IPS-18a (cell line): ENCODE data around the gene KLHL2.
"Not testable (repeated sequence)": the region's sequence is repeated elsewhere in the genome, so short reads cannot be mapped to it uniquely, and the experiment has no call there.

ENCODE experiments used
- H3K27ac ChIP-seq: one replicate; pipeline ENCODE4 v1.5.1; 2013; ENCODE audit warnings: low read length
- H3K27me3 ChIP-seq: one replicate; pipeline ENCODE4 v1.6.1; 2013; ENCODE audit warnings: mild to moderate bottlenecking, low read length; ENCODE audit not compliant: control insufficient read depth, insufficient read depth
- H3K36me3 ChIP-seq: one replicate; pipeline ENCODE4 v1.6.1; 2013; ENCODE audit warnings: low read depth, low read length; ENCODE audit not compliant: control insufficient read depth
- H3K4me1 ChIP-seq: one replicate; pipeline ENCODE4 v1.6.1; 2013; ENCODE audit warnings: low read depth, low read length; ENCODE audit not compliant: control insufficient read depth
- H3K4me3 ChIP-seq: one replicate; pipeline ENCODE4 v1.5.1; 2013; ENCODE audit warnings: low read length
- H3K9ac ChIP-seq: one replicate; pipeline ENCODE4 v1.6.1; 2013; ENCODE audit warnings: mild to moderate bottlenecking, low read length, moderate library complexity
- H3K9me3 ChIP-seq: one replicate; pipeline ENCODE4 v1.6.1; 2013; ENCODE audit warnings: low read depth, low read length; ENCODE audit not compliant: control insufficient read depth

KLHL2 gene

DNA sequence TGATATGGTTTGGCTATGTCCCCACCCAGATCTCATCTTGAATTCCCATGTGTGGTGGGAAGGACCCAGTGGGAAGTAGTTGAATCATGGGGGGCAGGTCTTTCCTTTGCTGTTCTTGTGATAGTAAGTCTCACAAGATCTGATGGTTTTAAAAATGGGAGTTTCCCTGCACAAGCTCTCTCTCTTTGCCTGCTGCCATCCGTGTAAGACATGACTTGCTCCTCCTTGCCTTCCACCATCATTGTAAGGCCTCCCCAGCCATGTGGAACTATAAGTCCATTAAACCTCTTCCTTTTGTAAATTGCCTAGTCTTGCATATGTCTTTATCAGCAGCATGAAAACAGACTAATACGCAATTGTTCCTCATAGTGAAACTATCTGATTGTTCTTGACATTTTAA is 66.1 kb downstream of the KLHL2 start:
- not testable (repeated sequence) for H3K9ac ChIP-seq, H3K27ac ChIP-seq, H3K4me3 ChIP-seq, H3K4me1 ChIP-seq, H3K27me3 ChIP-seq, H3K9me3 ChIP-seq, H3K36me3 ChIP-seq

DNA sequence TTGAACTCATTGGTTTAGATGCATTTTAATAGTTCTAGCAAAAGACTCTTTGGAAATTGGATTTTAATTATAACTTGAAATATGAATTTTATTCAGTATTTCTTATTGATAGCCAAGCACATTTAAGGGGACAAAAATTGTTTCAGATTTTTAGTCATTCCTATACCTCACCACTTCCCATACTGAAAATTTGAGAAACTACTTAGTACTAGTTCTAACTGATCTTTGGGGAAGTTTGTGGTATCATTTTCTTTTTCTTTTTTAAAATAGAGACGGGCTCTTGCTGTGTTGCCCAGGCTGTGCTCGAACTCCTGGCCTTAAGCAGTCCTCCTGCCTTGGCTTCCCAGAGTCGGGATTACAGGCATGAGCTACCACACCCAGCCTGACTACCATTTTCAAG is 68.0 kb downstream of the KLHL2 start:
- H3K4me3 ChIP-seq, H3K9me3 ChIP-seq, H3K9ac ChIP-seq, H3K27me3 ChIP-seq, H3K4me1 ChIP-seq, H3K27ac ChIP-seq, H3K36me3 ChIP-seq: not testable (repeated sequence)

DNA sequence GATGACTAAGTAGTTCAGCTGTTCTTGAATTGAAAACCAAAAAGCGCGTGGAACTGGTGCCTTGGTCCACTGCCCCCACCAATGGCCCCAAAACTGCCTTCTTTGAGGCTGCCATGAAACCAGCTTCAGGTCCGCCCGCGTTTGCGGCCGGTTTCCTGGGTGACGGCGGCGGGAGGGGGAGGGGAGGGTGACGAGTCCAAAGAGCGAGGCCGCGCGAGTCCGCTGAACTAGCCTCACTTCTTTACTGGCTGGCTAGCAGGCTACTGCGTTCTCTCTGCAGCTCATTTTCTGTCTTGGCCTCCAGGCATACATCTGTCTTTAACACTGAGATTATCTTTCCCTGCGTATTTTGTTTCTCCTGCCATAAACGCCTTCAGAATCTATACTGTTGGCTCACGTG is 72.2 kb downstream of the KLHL2 start:
- H3K27me3 ChIP-seq, H3K4me1 ChIP-seq, H3K4me3 ChIP-seq, H3K9me3 ChIP-seq, H3K9ac ChIP-seq, H3K27ac ChIP-seq, H3K36me3 ChIP-seq: not testable (repeated sequence)

DNA sequence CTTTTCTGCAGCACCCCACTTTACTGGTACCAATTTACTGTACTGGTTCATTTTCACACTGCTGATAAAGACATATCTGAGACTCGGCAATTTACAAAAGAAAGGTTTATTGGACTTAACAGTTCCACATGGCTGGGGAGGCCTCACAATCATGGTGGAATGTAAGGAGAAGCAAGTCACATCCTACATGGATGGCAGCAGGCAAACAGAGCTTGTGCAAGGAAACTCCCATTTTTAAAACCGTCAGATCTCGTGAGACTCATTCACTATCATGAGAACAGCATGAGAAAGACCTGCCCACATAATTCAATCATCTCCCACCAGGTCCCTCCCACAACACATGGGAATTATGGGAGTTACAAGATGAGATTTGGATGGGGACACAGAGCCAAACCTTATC is 77.3 kb downstream of the KLHL2 start:
- not testable (repeated sequence) for H3K4me3 ChIP-seq, H3K27ac ChIP-seq, H3K36me3 ChIP-seq, H3K27me3 ChIP-seq, H3K9ac ChIP-seq, H3K9me3 ChIP-seq, H3K4me1 ChIP-seq

DNA sequence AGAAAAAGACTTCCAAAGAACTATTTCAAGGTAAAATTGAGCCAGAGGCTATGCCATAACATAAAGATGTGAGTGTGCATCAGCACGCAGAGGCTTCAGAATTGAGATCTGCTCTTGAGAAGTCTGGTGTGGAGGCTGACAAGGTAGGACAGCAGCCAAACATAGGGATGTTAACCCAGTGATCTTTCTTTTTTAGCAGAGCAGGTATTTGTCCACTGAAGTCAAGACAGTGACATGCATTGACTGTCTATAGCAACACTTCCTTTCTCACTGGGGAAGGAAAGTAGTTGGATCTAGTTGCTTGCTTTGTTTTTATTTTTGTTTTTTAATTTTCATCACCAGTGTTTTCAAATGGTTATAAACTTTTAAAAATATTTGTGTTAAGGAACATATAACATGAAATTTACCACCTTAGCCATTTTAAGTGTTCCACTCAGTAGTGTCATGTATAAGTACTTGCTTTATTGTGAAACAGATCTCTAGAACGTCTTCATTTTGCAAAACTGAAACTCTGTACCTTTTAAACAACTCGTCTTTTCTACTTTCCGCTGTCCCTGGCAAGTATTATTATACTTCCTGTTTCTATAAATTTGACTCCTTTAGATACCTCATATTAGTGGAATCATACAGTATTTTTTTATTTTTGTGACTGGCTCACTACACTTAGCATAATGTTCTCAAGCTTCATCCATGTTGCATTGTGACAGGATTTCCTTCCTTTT is 79.4 kb downstream of the KLHL2 start:
- H3K4me3 ChIP-seq, H3K27me3 ChIP-seq, H3K9ac ChIP-seq, H3K36me3 ChIP-seq, H3K4me1 ChIP-seq, H3K9me3 ChIP-seq, H3K27ac ChIP-seq: not testable (repeated sequence)

DNA sequence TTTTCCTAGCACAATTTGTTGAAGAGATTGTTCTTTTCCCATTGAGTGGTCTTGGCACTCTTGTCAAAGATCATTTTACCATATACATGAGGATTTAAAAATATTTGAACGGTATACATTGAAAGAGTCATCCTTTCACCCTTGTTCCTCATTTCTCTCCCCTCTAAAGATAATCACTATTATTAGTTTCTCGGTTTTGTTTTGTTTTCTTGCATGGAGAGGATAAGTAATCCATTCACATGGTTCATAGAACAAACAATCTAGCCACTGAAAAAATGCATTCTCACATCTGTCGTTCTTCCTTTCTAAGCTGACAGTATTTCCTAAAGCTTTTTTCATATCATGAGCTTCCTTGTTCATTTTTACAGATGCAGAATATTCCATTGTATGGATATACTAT is 80.9 kb downstream of the KLHL2 start:
- Histone ChIP-seq H3K9me3 (no peaks in the 10 kb centered on the region), H3K27me3 (no peaks in the 10 kb centered on the region), H3K36me3 (no peaks in the 10 kb centered on the region), H3K4me1 (no peaks in the 10 kb centered on the region), H3K4me3 (no peak overlapping the region), H3K27ac (no peak overlapping the region), H3K9ac (no peak overlapping the region)

DNA sequence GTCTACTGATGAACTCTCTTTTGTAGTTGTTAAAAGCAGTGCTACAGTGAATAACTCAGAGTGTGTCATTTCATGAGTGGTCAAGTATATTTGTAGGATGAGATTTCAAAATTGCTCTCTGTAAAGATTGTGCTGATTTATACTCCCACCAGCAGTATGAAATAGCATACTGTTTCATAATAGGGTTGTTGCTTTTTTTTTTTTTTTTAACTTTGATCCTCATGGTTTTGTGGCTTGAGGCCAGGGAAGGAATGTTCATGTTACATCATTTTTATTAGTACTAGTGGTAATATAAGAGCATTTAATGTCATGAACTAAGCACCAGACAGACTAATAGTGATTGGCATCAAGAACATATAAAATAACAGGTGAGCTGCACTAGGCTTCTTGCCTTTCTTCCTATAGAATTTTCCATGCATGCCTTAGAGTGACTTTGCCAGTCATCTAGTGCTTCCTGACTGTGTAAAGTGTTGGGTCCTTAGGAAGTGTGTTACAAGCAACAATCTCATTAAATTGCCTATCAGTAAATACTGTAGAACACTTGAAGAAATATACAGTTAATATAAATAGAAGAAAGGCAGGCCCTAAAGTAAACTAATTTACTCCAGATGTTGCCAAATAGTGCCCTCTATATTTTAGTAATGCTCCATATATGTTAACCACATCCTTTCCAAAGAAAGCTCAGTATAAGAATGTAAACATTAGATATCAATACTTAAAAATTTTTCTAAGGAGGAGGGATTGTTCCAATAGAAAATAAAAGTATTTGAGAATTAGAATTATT is 81.5 kb downstream of the KLHL2 start:
- Histone ChIP-seq H3K36me3 (no peaks in the 10 kb centered on the region), H3K9ac (no peak overlapping the region), H3K27me3 (no peaks in the 10 kb centered on the region), H3K4me3 (no peak overlapping the region), H3K4me1 (no peaks in the 10 kb centered on the region), H3K9me3 (no peaks in the 10 kb centered on the region), H3K27ac (no peak overlapping the region)

DNA sequence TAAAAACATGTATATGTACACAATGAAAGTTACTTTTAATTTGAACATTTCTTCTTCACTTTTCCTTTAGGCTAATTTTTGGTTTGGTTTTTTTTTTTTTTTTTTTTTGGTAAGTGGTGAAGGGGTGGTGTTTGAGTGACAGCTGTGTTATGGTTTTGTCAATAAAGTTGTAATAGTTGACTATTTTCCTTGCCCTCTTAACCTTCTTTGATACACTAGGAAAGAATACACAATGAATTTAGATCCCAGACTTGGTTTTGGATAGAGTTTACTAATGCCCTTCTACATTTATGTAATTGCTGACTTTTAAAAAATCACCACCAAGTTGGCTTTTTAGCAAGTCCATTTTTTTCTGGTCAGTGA is 82.0 kb downstream of the KLHL2 start:
- peaks cover under 1% of the 10 kb centered on the region for H3K4me1 ChIP-seq
- H3K36me3 ChIP-seq: no peaks in the 10 kb centered on the region
- H3K9ac ChIP-seq: no peak overlapping the region
- no peaks in the 10 kb centered on the region for H3K9me3 ChIP-seq
- H3K27ac ChIP-seq: no peak overlapping the region
- no peaks in the 10 kb centered on the region for H3K27me3 ChIP-seq
- no peak overlapping the region for H3K4me3 ChIP-seq

DNA sequence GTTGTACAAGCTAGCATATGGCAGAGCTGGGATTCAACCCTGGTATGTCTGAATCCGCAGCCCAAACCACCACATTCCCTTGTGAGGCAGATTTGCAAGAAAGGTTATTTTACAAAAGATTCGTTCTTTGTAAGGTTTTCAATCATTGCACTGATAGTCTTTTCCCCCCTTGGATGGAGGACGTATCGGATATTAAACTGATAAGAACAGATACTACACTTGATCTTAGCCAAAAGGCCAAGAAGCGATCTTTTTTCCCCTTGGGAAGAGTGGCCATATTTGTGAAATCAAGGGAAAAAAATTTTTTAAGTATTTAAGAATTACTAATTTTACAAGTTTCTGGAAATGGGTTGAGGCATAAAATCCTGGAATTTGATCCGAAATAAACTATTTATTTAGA is 85.7 kb downstream of the KLHL2 start:
- Histone ChIP-seq H3K36me3 (peaks cover 5% of the 10 kb centered on the region), H3K9ac (no peak overlapping the region), H3K27me3 (no peaks in the 10 kb centered on the region), H3K4me1 (peaks cover 7% of the 10 kb centered on the region), H3K4me3 (no peak overlapping the region), H3K9me3 (no peaks in the 10 kb centered on the region), H3K27ac (no peak overlapping the region)

DNA sequence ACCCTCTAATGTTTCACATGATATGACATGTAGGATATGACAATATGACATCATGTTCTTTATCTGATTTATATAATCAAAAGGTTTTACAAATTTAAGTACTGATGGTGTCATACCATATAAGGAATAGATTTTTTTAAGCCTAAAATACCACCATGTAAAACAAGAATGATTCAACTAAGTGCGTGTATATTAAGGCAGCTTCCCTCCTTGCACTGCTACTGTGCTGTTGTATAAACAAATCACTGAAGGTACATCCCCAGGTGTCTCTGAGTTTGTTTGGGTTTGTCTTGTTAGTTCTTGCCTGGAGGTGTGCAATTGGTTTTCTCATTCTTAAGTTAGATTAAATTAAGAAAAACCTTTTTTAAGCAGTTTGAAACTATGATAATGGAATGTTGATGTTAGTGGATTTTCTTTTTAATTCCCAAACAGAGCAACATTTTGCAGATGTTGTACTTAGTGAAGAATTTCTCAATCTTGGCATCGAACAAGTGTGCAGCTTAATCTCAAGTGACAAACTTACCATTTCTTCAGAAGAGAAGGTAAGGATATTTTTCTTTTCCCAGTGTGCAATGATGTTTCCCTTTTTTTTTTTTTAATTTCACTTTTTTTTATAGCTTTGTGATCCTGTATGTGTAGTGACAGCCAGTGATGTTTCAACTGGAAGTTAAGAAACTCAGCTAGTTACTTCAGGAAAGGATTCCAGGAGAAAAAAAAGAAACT is 86.7 kb downstream of the KLHL2 start:
- peaks cover 7% of the 10 kb centered on the region for H3K4me1 ChIP-seq
- H3K9me3 ChIP-seq: no peaks in the 10 kb centered on the region
- H3K9ac ChIP-seq: no peak overlapping the region
- no peak overlapping the region for H3K27ac ChIP-seq
- no peak overlapping the region for H3K4me3 ChIP-seq
- H3K36me3 ChIP-seq: peaks cover 5% of the 10 kb centered on the region
- no peaks in the 10 kb centered on the region for H3K27me3 ChIP-seq

DNA sequence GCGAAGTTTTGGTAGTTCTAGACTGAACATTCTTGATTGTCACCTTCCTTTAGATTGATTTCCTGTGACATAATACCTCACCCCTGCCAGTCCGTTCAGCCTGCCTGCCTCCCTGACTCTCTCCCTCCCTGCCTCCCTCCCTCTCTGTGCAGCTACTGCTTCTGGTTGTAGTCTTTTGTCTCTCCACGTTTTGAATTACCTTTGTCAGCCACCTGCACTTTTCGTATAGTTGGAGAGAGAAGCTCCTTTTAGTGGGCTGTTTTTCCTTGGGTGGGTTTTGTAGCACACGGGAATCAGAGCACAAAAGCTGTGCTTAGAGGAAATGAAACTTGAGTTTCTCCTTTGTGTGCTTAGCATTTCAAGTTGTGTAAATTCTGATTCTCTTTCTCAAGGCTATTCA is 87.5 kb downstream of the KLHL2 start:
- Histone ChIP-seq H3K4me3 (no peak overlapping the region), H3K27me3 (no peaks in the 10 kb centered on the region)

DNA sequence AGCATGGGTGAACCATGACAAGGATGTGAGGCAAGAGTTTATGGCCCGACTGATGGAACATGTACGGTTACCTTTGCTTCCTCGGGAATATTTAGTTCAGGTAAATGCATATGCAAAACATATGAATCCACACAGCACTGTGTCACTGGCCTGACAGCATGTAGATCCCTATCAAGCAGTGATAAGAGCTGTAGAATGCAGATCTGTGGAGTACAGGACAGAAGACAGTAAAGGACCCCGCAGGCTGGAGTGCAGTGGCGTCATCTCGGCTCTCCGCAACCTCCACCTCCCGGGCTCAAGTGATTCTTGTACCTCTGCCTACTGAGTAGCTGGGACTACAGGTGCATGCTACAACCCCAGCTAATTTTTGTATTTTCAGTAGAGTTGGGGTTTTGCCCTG is 90.3 kb downstream of the KLHL2 start:
- Histone ChIP-seq H3K4me1 (peaks cover 7% of the 10 kb centered on the region), H3K4me3 (no peak overlapping the region)

More for the DNA sequence above, 87.5 kb downstream of the KLHL2 start:
- Histone ChIP-seq H3K9me3 (no peaks in the 10 kb centered on the region), H3K27ac (no peak overlapping the region), H3K9ac (no peak overlapping the region), H3K36me3 (peaks cover 5% of the 10 kb centered on the region), H3K4me1 (peaks cover 7% of the 10 kb centered on the region)

More for the DNA sequence above, 90.3 kb downstream of the KLHL2 start:
- peaks cover 5% of the 10 kb centered on the region for H3K36me3 ChIP-seq
- no peaks in the 10 kb centered on the region for H3K27me3 ChIP-seq
- no peak overlapping the region for H3K27ac ChIP-seq
- no peak overlapping the region for H3K9ac ChIP-seq
- H3K9me3 ChIP-seq: no peaks in the 10 kb centered on the region
